Effector CD4-positive, alpha-beta T cell (primary cell): ENCODE results near the gene EXD3.

Experiments
- DNase-seq: peaks from one replicate; pipeline ENCODE4 v3.0.0-alpha.2; 2020

EXD3 gene

DNA sequence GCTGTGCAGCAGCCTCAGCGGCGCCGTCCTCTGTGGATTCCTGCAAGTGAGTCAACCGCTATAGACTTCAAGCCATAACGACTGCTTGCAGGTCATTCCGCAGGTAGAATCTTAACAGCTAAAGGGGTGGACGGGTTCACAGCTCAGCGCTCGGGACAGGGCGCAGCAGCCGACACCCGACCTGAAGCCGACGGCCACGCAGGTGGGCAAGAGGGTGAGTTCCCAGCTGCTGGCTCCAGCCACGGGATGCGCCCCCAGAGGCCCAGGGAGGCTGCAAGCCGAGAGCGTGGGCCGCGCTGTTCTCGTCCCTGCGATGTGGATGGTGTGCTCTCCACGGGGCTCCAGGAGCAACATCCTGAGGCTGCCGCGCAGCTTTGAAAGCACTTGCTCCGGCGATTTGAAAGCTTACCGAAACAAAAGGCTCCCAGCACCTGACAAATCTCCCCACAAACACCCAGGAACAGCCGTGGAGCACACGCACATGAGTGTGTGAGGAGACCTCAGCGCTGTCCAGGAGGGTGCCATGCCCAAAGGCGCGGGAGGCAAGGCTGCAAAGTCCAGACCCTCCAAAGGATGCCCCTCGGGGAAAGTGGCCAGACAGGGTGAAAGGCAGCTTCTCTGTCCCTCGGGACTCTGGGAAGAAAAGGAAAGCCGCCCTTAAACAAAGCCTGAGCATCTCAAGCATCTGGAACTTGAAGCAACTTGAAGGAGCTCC is 48.7 kb downstream of the EXD3 start:
- DNase-seq: no peak

- DNase-seq: no peak
Observed at GRCh38 chr9:137373611-137373980, 49.4 kb downstream of the EXD3 start.

DNA sequence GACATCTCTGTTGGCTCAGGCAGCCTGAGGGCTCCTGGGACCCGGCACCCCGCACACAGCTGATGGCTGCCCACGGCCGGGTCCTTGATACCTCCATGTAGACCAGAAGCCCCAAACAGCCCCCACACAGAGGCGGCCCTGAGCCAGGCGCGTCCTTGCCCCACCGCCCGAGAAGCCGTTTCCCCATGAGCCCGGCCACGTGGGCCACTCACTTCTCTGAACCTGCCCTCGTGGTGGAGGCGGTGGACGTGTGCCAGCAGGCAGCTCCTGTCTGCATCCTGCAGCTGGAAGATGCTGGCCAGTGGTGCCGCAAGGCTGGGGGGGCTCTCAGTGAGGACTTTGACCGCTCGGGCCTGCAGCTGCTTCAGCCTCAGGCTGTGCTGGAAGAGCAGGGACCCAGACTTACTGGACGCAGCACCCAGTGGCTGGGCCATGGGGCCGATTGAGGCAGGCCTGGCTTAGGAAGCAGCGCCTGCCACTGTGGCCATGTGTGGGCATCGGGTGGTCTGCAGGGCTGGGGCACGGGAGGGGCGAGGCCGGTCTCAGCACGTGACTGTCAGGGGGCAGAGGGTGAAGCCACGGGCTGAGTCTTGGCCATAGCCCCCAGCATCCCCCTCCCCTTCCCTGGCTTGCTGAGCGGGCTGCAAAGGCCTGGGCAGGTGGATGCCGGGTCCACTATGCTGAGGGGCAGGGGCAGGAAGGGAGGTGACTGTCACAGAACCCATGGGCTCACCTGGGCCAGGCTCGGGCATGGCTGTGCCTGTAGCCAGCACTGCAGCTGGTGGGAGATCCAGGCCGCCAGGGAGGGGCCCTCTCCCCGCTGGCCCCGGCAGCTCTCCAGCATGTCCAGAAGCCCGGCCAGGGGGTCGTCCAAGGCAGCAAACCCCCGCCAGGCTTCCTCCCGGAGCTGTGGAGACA is 50.0 kb downstream of the EXD3 start:
- DNase-seq: no peak

GRCh38 chr9:137371946-137372651 is 50.9 kb downstream of the EXD3 start:
- DNase-seq: no peak

DNA sequence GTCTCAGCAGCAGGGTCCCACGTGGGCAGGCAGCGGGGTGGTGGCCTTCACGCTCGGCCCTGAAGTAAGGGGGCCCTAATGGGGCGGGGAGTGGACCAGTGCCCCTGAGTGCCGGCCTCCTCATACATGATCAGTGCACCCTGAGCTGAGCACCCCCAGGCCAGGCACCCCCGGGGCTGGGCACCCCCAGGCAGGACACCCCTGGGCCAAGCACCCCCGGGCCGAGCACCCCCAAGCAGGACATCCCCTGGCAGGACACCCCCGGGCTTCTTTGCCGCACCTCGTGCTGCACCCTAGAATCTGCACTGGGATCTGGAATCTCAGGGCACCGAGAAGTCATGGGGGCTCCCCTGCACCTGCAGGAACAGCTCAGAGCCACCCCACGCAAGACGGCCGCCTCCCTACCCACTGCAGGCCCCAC is 51.4 kb downstream of the EXD3 start:
- DNase-seq: no peak

- DNase-seq: no peak
Observed at GRCh38 chr9:137370865-137371520, 52.0 kb downstream of the EXD3 start.

GRCh38 chr9:137369911-137370764 is 52.8 kb downstream of the EXD3 start:
- DNase-seq: no peak

DNA sequence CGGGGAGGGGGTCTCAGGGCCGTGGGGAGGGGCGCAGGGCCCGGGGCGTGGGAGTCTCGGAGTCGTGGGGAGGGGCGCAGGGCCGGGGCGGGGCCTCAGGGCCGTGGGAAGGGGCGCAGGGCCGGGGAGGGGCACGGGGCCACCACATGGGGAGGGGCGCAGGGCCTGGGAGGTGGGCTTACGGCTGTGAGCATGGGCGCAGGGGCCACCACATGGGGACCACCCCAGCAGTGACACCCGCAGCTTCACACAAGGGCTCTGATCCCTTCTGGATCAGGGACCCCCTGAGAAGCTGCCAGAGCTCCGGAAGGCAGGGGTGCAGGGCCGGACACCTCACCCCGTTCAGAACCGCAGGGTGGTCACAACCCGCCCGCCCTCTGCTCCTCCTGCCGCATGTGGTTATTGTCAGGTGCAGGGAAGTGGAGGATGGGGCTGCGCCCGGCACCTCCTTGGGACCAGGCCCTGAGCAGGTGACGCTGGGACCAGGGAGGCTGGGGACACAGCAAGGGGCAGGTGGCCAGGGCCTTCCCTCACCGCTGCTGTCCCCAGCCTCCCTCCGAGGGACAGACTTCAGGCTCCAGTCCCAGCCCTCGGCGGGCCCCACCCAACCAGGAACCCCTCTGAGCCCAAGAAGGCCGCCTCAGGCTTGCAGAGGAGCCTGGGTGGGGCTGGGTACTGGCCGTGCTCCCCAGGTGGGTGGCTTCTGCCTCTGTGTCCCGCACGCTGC is 53.7 kb downstream of the EXD3 start:
- DNase-seq: no peak

DNA sequence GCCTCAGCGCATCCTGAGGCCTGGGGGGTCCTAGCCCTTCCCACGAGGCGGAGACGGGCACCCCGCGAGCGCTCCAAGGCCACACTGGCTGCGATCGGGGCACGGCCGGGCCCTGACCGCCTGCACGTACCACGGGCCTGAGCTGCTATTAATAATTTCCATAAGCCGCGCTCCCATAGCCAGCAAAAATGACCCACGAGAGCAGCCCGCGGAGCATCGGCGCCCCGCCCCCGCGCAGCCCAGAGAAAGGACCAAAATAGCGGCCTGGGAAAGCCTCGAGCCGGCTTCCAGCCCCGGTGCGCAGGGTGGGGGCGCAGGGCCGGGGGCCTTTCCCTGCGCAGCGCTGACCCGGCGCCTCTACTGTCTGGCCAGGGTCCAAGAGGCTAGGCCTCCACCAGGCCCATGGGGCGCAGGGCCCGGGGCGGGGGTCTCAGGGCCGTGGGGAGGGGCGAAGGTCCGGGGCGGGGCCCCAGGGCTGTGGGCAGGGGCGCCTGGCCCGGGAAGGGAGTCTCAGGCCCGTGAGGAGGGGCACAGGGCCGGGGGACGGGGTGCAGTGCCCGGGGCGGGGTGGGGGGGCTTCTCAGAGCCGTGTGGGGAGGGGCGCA is 54.4 kb downstream of the EXD3 start:
- DNase-seq: no peak

GRCh38 chr9:137367506-137368430 is 55.2 kb downstream of the EXD3 start:
- no peak for DNase-seq

- no peak for DNase-seq
Observed at GRCh38 chr9:137366891-137367381, 56.0 kb downstream of the EXD3 start.

GRCh38 chr9:137366445-137366810 is 56.5 kb downstream of the EXD3 start:
- DNase-seq: no peak

DNA sequence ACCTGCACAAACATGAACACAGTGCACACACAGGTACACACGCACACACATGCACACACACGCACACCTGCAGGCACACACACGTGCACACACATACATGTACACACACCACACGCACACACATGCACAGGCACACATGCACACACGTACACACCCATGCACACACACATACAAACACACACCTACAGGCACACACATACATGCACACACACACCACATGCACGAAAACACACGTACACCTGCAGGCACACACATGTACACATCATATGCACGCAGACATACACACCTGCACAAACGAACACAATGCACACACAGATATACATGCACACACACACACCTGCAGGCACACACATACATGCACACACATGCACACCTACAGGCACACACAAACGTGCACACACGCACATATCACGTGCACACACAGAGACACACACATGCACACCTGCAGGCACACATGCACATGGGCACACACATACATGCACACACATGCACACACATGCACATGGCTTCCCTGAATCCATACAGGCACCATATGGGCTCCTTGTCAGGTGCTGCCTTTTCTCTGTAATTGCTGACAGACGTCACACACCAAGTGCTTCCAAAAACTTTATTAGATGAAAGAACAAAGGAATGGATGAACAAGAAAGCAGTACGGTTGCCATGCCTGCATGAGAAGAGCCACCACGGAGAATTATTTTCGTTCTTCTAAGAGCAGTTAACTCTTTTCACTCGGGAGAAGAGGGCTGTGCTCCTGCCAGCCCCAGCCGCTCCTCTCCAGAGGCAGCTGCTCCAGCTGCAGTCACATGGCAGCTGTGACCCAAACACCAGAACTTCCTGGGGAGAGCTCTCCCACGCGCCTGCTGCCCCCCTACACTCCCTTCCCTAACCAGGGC is 57.2 kb downstream of the EXD3 start:
- DNase-seq: no peak

DNA sequence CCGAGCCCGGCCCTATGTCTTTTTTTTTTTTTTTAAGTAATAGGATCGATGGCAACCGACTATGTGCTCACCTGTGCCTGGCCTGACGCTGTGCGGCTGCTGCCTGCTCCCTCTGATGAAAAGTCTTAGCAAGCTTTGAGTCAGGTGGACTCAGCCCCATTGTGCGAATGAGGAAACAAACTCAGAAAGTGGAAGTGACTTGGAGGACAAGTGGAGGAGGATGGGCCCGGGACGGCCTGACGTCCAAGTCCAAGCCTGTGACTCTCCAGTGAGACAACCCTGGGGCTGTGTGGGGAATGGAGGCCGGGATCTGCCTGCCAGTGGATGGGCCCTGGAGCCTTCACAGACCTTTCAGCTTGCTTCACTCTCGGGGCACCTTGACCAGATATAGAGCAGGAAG is 57.9 kb downstream of the EXD3 start:
- no peak for DNase-seq

DNA sequence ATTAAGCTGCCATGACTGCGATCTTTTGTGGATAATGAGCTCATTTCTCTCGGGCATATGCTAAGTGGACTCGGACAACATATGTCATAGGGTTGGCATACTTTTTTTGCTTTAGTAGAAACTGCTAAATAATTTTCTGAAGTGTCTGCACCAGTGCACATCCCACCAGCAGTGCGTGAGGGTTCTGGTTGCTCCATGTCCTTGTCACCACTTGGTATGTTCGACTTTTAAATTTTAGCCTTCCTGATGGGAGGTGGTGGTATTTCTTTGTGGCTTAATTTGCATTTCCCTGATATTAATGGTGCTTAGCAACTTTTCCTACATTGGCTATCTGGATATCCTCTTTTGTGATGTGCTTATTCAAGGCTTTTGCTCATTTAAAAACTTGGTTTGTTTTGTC is 63.1 kb downstream of the EXD3 start:
- no peak for DNase-seq

GRCh38 chr9:137358126-137358525 is 64.8 kb downstream of the EXD3 start:
- no peak for DNase-seq

- no peak for DNase-seq
Observed at GRCh38 chr9:137357166-137357565, 65.8 kb downstream of the EXD3 start.

DNA sequence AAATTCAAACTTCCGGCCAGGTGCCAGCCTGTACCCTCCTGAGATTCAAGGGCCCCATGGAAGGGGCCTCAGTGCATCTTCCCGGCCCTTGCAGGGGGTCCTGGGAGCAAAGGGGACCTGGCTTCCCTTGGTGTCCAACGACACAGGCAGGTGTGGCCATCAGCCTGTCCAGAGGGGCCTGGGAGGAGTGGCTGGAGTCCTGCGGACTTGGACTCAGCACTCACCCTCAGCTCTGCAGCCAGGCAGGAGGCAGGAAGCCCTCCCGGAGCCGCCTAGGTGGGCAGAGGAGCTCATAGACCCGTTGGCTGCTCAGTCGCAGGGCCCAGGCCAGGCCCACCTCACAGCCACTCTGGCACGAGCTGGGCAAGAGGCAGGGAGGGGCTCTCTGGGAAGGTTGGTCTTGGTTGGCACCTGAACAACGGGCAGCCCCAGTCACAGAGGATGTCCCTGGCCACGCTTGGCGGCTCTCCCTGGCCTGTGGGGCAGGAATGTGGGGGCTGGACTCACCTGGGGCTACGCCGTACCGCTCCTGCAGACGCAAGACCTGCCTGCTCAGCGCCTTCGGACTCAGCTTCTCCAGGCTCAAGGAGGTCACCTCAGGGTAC is 67.1 kb downstream of the EXD3 start:
- DNase-seq: no peak
